Thoracic aorta (tissue), 2 donors: Measurements from ENCODE around the gene PLEK2. TPM values are rescaled to one million over a fixed set of nuclear protein-coding genes. Genes with fewer than 3 reads are reported as not detected.

Source experiments
- ATAC-seq: fragments of 150-250 bp; one replicate; pipeline ENCODE4 v1.8.0; 2017; ENCODE audit warnings: low read depth; ENCODE audit not compliant: insufficient number of reproducible peaks, low FRiP score
- DNase-seq: peaks from one replicate; pipeline ENCODE4 v3.0.0-alpha.2; 2020; ENCODE audit warnings: low spot score
- H3K27ac ChIP-seq, 2 donors: fragments of 200-600 bp; sonication (generic); 1 replicate in 1 of 2; 2 replicates in 1 of 2; pipeline ENCODE4 v1.5.1; 2016; ENCODE audit warnings: mild to moderate bottlenecking in 2 of 2, moderate library complexity in 2 of 2
- H3K27me3 ChIP-seq: fragments of 200-600 bp; sonication (generic); replicated peaks from 2 replicates; pipeline ENCODE4 v1.6.0; 2016; ENCODE audit warnings: mild to moderate bottlenecking; ENCODE audit not compliant: insufficient read depth
- H3K36me3 ChIP-seq: fragments of 200-600 bp; sonication (generic); one replicate; pipeline ENCODE4 v1.5.1; 2016
- H3K4me1 ChIP-seq, 2 donors: fragments of 200-600 bp; sonication (generic); 1 replicate in 1 of 2; 2 replicates in 1 of 2; pipeline versions ENCODE4 v1.5.1 to v1.6.0; 2016; ENCODE audit warnings: low read depth in 2 of 2, mild to moderate bottlenecking in 1 of 2; ENCODE audit not compliant: control insufficient read depth in 1 of 2
- H3K4me3 ChIP-seq: fragments of 200-600 bp; sonication (generic); 2 replicates; pipeline ENCODE4 v1.5.1; 2016; ENCODE audit warnings: mild to moderate bottlenecking
- H3K9me3 ChIP-seq: fragments of 200-600 bp; sonication (generic); 2 replicates; pipeline ENCODE4 v1.5.1; 2016
- CTCF ChIP-seq: fragments of 200-600 bp; sonication (generic); IDR thresholded peaks from one replicate; pipeline ENCODE4 v1.5.1; 2019; ENCODE audit warnings: antibody characterized with exemption
- total RNA-seq, 2 donors: library from RNA; depleted of rRNA; stranded (reverse); fragments of >200 nt; gene quantifications; one replicate each; pipeline versions ENCODE4 v1.1.0 to v1.2.3, GENCODE V29; 2016

The PLEK2 gene
- total RNA-seq, 2 donors from 2014 or later = 2.0 to 5.9 TPM

- ATAC-seq (no peak), DNase-seq (no peak)
- Histone ChIP-seq H3K4me1 (no peaks in the 10 kb centered on the region), H3K36me3 (peaks cover 36% of the 10 kb centered on the region), H3K27me3 (no peaks in the 10 kb centered on the region), H3K4me3 (no peak overlapping the region), H3K27ac (no peak overlapping the region), H3K9me3 (no peaks in the 10 kb centered on the region)
- no peak for TF ChIP-seq CTCF
Observed at GRCh38 chr14:67371247-67372148, 40.5 kb downstream of the PLEK2 start.

DNA sequence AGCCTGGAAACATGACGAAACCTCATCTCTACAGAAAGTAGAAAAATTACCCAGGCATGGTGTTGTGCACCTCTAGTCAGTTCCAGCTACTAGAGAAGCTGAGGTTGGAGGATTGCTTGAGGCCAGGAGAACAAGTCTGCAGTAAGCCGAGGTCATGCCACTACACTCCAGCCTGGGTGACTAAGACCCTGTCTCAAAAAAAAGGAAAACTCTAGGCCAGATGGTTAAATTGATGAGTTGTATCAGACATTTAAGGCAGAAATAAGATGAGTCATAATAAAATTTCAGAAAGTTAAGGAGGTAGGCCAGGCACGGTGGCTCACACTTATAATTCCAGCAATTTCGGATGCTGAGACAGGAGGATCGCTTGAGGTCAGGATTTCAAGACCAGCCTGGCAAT is 41.1 kb downstream of the PLEK2 start:
- DNase-seq = no peak
- no peaks in the 10 kb centered on the region for H3K9me3 ChIP-seq
- peaks cover 38% of the 10 kb centered on the region for H3K36me3 ChIP-seq
- H3K4me3 ChIP-seq = no peak overlapping the region
- no peak for TF ChIP-seq CTCF
- ATAC-seq = no peak
- no peaks in the 10 kb centered on the region for H3K27me3 ChIP-seq
- H3K4me1 ChIP-seq = no peaks in the 10 kb centered on the region
- H3K27ac ChIP-seq = no peak overlapping the region

DNA sequence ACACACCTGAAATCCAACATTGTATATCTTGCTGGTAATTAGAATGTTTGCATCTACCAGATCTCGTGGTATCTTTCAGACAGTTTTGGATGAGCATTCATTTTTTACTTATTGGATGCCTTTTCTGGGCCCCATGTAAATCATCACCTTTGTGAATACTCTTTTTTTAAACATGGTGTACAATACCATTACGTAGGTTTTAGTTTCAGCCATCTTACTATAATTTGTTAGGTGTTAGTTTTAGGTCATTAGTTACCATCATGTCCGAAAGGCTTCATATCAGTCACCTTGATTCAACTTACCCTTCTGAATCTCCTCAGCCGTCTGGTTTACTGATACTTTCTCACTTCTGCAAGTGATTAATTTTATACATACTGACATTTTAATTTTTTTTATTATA is 46.5 kb downstream of the PLEK2 start:
- H3K27ac ChIP-seq = no peak overlapping the region
- ATAC-seq (no peak), DNase-seq (no peak)
- H3K9me3 ChIP-seq = no peaks in the 10 kb centered on the region
- H3K4me1 ChIP-seq = peaks cover 18 to 30% of the 10 kb centered on the region in 2 donors
- H3K27me3 ChIP-seq = no peaks in the 10 kb centered on the region
- H3K36me3 ChIP-seq = peaks cover 29% of the 10 kb centered on the region
- no peak overlapping the region for H3K4me3 ChIP-seq
- TF ChIP-seq CTCF = no peak

DNA sequence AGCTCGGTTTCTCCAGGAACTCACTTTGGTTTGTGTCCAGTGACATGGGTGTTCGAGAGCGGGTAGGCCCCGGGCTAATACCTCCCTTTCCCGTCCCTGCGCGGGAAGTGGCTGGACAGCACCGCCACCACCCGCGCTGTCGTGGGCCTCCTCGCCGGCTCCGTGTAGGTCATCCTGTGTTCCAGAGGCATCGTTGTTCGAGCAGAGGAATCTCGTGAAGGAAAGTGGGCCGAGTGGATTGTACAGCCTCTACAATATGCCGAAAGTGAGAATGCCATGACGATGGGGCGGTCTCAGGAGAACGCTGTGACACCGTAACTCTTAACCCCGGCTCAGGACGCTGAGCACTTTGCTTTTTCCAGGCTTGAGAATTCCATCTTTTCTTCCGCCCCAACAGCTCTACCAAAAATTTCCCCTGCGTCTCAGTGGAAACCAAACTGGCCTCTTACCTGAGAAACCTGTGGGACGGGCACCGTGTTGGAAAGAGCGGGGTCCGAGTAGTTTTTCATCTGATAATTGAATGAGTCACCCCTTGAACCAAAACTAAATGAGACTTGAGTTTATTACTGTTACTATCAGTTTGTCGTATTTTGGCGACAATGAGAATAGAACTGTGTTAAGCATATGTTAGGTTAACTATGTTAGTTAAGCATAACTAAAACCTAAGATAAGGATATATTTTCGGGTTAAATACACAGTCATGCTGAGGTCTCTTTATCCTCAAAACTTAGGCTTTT is 51.3 kb downstream of the PLEK2 start:
- H3K4me3 ChIP-seq = peak overlapping the region; percentile 89
- H3K27me3 ChIP-seq = no peaks in the 10 kb centered on the region
- H3K9me3 ChIP-seq = no peaks in the 10 kb centered on the region
- H3K36me3 ChIP-seq = peaks cover 8% of the 10 kb centered on the region
- TF ChIP-seq CTCF = no peak
- DNase-seq = peak; percentile 6
- peak overlapping the region; percentile 94 to 95 for H3K27ac ChIP-seq
- peaks cover 32 to 53% of the 10 kb centered on the region in 2 donors for H3K4me1 ChIP-seq
- ATAC-seq = peak; percentile 21

DNA sequence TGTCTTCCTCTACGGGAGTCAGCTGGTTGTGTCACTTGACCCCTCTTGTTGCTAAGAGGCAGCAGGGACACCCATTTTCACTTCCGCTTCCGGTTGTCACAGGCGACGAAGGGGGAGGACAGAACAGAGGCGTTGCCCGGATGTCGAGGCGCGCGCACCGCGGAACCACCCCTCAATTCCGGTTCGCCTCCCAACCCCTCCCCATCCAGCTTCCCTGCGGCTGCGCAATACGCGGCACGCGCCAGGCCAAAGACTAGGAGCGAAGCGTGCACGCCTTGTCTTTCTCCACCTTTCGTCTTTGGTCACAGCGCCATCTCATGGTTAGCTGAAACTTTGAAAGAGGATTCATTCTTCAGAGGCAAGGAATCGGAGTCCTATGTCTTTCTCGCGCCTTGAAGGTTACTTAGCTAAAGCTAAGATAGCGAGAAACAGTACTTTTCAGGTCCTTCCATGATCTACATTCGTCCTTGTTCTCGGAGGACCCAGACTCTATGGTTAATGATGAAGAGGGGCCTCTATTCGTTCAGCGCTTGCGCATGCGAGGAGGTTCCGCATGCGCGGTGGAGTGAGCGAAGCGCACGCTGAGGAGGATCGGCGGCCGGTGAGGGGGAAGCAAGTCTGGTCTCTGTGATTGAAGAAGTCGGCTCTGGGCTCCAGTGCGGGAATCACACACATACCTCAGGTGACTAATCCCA is 52.0 kb downstream of the PLEK2 start, which contains the start of the genes ATP6V1D and EIF2S1:
TSS of gene ATP6V1D (minus strand) at position 30 of the 695 bp plus-strand sequence. CDS start 106 bp downstream, outside the sequence.
TSS of gene EIF2S1 (plus strand) at position 554 of the 695 bp plus-strand sequence. CDS start 4,440 bp downstream, outside the sequence.
- Histone ChIP-seq H3K4me1 (peaks cover 32 to 53% of the 10 kb centered on the region in 2 donors), H3K9me3 (no peaks in the 10 kb centered on the region)
- peak; percentile 99 for ATAC-seq

More for the DNA sequence above, 52.0 kb downstream of the PLEK2 start, which contains the start of the genes ATP6V1D and EIF2S1:
- peak; percentile 75 for TF ChIP-seq CTCF
- peak; percentile 97 for DNase-seq
- Histone ChIP-seq H3K36me3 (peaks cover 5% of the 10 kb centered on the region), H3K27ac (peak within 1 kb of the TSS; percentile 94 to 95), H3K4me3 (peak within 1 kb of the TSS; percentile 89), H3K27me3 (no peaks in the 10 kb centered on the region)
